ENCODE results near the gene RBM24.

- no peak for TF ChIP-seq SRF (IDR thresholded peaks at IDR 0.05; ENCODE audit: low read depth in 2 of 2, low read length in 2 of 2)
- TF ChIP-seq POLR2A (IDR thresholded peaks at IDR 0.05; ENCODE audit: low read depth, low read length), result no peak
- no peak for TF ChIP-seq CBX3 (IDR thresholded peaks at IDR 0.05; ENCODE audit: borderline replicate concordance, low read depth)
- TF ChIP-seq HDAC2 (IDR thresholded peaks at IDR 0.05), result no peak
- no peak for TF ChIP-seq RAD21 (IDR thresholded peaks at IDR 0.05; ENCODE audit: insufficient read depth, low read depth, low read length)
- no peak for TF ChIP-seq FOS (IDR thresholded peaks at IDR 0.05; ENCODE audit: borderline replicate concordance, extremely low read depth, insufficient read length)
- TF ChIP-seq SPI1 (IDR thresholded peaks at IDR 0.05; ENCODE audit: borderline replicate concordance, insufficient read depth, low read depth, low read length), result no peak
- no peak for TF ChIP-seq SMC3 (IDR thresholded peaks at IDR 0.05; ENCODE audit: borderline replicate concordance, low read length)
- TF ChIP-seq CTCF (IDR thresholded peaks at IDR 0.05 in 2 of 3, conservative IDR thresholded peaks at IDR 0.05 in 1 of 3; ENCODE audit: control insufficient read depth in 2 of 3, extremely low read depth in 1 of 3, insufficient read depth in 1 of 3, low read depth in 3 of 3, low read length in 3 of 3), result no peak
- TF ChIP-seq USF2 (IDR thresholded peaks at IDR 0.05; ENCODE audit: borderline replicate concordance, low read depth, low read length), result no peak
- no peak for TF ChIP-seq SIX5 (IDR thresholded peaks at IDR 0.05; ENCODE audit: low read depth, low read length, severe bottlenecking)
Observed at GRCh38 chr6:17281100-17281496, at the start of gene RBM24.

Measured in GM12878 (cell line).